ENCODE data around the gene FANCG. TPM values are rescaled to one million over a fixed set of nuclear protein-coding genes. Genes with fewer than 3 reads are reported as not detected.

FANCG gene
- total RNA-seq, 1 experiment from 2014 or later: 108 TPM

- no peak for TF ChIP-seq FOXP1 (CRISPR knock-in tag; IDR thresholded peaks at IDR 0.05; ENCODE audit: borderline replicate concordance)
- no peak for TF ChIP-seq SP1 (CRISPR knock-in tag; conservative IDR thresholded peaks at IDR 0.05)
- TF ChIP-seq MXD4 (CRISPR knock-in tag; IDR thresholded peaks at IDR 0.05; ENCODE audit: borderline replicate concordance): no peak
- no peak for TF ChIP-seq ZNF512 (CRISPR knock-in tag; IDR thresholded peaks at IDR 0.05; ENCODE audit: borderline replicate concordance)
- TF ChIP-seq GABPB1 (CRISPR knock-in tag; IDR thresholded peaks at IDR 0.05): no peak
- TF ChIP-seq ZNF396 (CRISPR knock-in tag; IDR thresholded peaks at IDR 0.05; ENCODE audit: borderline replicate concordance): no peak
- no peak for TF ChIP-seq CTCF (IDR thresholded peaks at IDR 0.05)
- TF ChIP-seq MAX (CRISPR knock-in tag; IDR thresholded peaks at IDR 0.05): no peak
- no peak for TF ChIP-seq ATF6 (CRISPR knock-in tag; IDR thresholded peaks at IDR 0.05)
- TF ChIP-seq ZSCAN18 (CRISPR knock-in tag; IDR thresholded peaks at IDR 0.05): no peak
- no peak for TF ChIP-seq ZNF532 (CRISPR knock-in tag; IDR thresholded peaks at IDR 0.05; ENCODE audit: borderline replicate concordance)
Observed at GRCh38 chr9:35075358-35075757, 4.4 kb downstream of the FANCG start (continued).

- no peak overlapping the region for H3K27ac Mint-ChIP-seq
- POLR2A ChIA-PET: no interaction called here
- H3K9me3 Mint-ChIP-seq: no peaks in the 10 kb centered on the region
- no peak overlapping the region for H3K4me3 Mint-ChIP-seq
- H3K27me3 Mint-ChIP-seq (ENCODE audit: low read depth): no peaks in the 10 kb centered on the region
- DNase-seq (ENCODE audit: low spot score) (no peak), ATAC-seq (no peak)
- peaks cover 32% of the 10 kb centered on the region for H3K4me1 Mint-ChIP-seq
- H3K36me3 Mint-ChIP-seq: peaks cover 59% of the 10 kb centered on the region
- CTCF ChIA-PET: no interaction called here
- no peak for TF ChIP-seq JUN (CRISPR knock-in tag; IDR thresholded peaks at IDR 0.05)
- no peak for TF ChIP-seq ATF3 (CRISPR knock-in tag; conservative IDR thresholded peaks at IDR 0.05)
- no peak for TF ChIP-seq ARID4B (CRISPR knock-in tag; IDR thresholded peaks at IDR 0.05; ENCODE audit: borderline replicate concordance)
- TF ChIP-seq SMAD4 (CRISPR knock-in tag; IDR thresholded peaks at IDR 0.05): no peak
- TF ChIP-seq IRF2 (CRISPR knock-in tag; IDR thresholded peaks at IDR 0.05; ENCODE audit: borderline replicate concordance, low read depth): no peak
- TF ChIP-seq E2F1 (CRISPR knock-in tag; IDR thresholded peaks at IDR 0.05): no peak
Observed at GRCh38 chr9:35074791-35075190, 5.0 kb downstream of the FANCG start.

Data from WTC11 (cell line).